Measurements from ENCODE around the gene LPAR1. TPM values are rescaled to one million over a fixed set of nuclear protein-coding genes. Genes with fewer than 3 reads are reported as not detected.
A peak's percentile ranks its signal among the peaks of the same experiment; 100 is the strongest.

LPAR1 gene
- total RNA-seq, 1 experiment from 2014 or later = 28.3 TPM

GRCh38 chr9:111034898-111035539, 3.3 kb downstream of the LPAR1 start:
- no peak for DNase-seq (ENCODE audit: low spot score)
- Histone ChIP-seq H3K27me3 (replicated peaks; ENCODE audit: insufficient read depth, low read depth, low read length, poor library complexity) (no peaks in the 10 kb centered on the region), H3K36me3 (ENCODE audit: insufficient read depth, low read length, poor library complexity, severe bottlenecking) (peaks cover 3% of the 10 kb centered on the region), H3K4me3 (ENCODE audit: low read depth, low read length, poor library complexity, severe bottlenecking) (no peak overlapping the region), H3K27ac (ENCODE audit: low read depth, low read length, poor library complexity, severe bottlenecking) (no peak overlapping the region), H3K9me3 (ENCODE audit: low read depth, low read length, poor library complexity, severe bottlenecking) (no peaks in the 10 kb centered on the region), H3K4me1 (ENCODE audit: insufficient read depth, low read length, poor library complexity, severe bottlenecking) (peaks cover 40% of the 10 kb centered on the region)
- CTCF ChIA-PET = interaction anchor here (1.1 kb wide), 1 partner anchor 35 kb away, joined by 3 read pairs; no protein-coding TSS in a partner anchor
- intact Hi-C loops (cut with micrococcal nuclease; ENCODE audit: unreplicated experiment) = loop anchor here (5.0 kb wide), 1 partner anchor 112 kb away; no protein-coding TSS in a partner anchor
- TF ChIP-seq EZH2 (IDR thresholded peaks at IDR 0.05; ENCODE audit: borderline replicate concordance, low read depth, low read length, poor library complexity, severe bottlenecking) (no peak), CTCF (conservative IDR thresholded peaks at IDR 0.05; ENCODE audit: low read depth, low read length) (no peak)
- POLR2A ChIA-PET (ENCODE audit: low non-redundant PET) = no interaction called here
- no TSS peak for BruUV-seq (replicated peaks)

- POLR2A ChIA-PET (ENCODE audit: low non-redundant PET) = no interaction called here
- H3K27ac ChIP-seq (ENCODE audit: low read depth, low read length, poor library complexity, severe bottlenecking) = no peak overlapping the region
- no TSS peak for BruUV-seq (replicated peaks)
Measured at GRCh38 chr9:111034170-111034897, 3.9 kb downstream of the LPAR1 start.

GRCh38 chr9:111030492-111030891, 7.8 kb downstream of the LPAR1 start:
- peak; percentile 63 for DNase-seq (ENCODE audit: low spot score)
- Histone ChIP-seq H3K4me3 (ENCODE audit: low read depth, low read length, poor library complexity, severe bottlenecking) (no peak overlapping the region), H3K4me1 (ENCODE audit: insufficient read depth, low read length, poor library complexity, severe bottlenecking) (peaks cover 54% of the 10 kb centered on the region), H3K27ac (ENCODE audit: low read depth, low read length, poor library complexity, severe bottlenecking) (no peak overlapping the region), H3K27me3 (replicated peaks; ENCODE audit: insufficient read depth, low read depth, low read length, poor library complexity) (no peaks in the 10 kb centered on the region), H3K36me3 (ENCODE audit: insufficient read depth, low read length, poor library complexity, severe bottlenecking) (peaks cover 4% of the 10 kb centered on the region), H3K9me3 (ENCODE audit: low read depth, low read length, poor library complexity, severe bottlenecking) (no peaks in the 10 kb centered on the region)
- ChIA-PET CTCF (no interaction called here), POLR2A (ENCODE audit: low non-redundant PET) (no interaction called here)
- intact Hi-C loops (cut with micrococcal nuclease; ENCODE audit: unreplicated experiment) = no loop called here
- no TSS peak for BruUV-seq (replicated peaks)
- TF ChIP-seq EZH2 (IDR thresholded peaks at IDR 0.05; ENCODE audit: borderline replicate concordance, low read depth, low read length, poor library complexity, severe bottlenecking) = no peak
- no peak for TF ChIP-seq CTCF (conservative IDR thresholded peaks at IDR 0.05; ENCODE audit: low read depth, low read length)

More at GRCh38 chr9:111034170-111034897, 3.9 kb downstream of the LPAR1 start:
- peaks cover 46% of the 10 kb centered on the region for H3K4me1 ChIP-seq (ENCODE audit: insufficient read depth, low read length, poor library complexity, severe bottlenecking)
- H3K27me3 ChIP-seq (replicated peaks; ENCODE audit: insufficient read depth, low read depth, low read length, poor library complexity) = no peaks in the 10 kb centered on the region
- H3K36me3 ChIP-seq (ENCODE audit: insufficient read depth, low read length, poor library complexity, severe bottlenecking) = peaks cover 4% of the 10 kb centered on the region
- H3K4me3 ChIP-seq (ENCODE audit: low read depth, low read length, poor library complexity, severe bottlenecking) = no peak overlapping the region
- TF ChIP-seq EZH2 (IDR thresholded peaks at IDR 0.05; ENCODE audit: borderline replicate concordance, low read depth, low read length, poor library complexity, severe bottlenecking) (no peak), CTCF (conservative IDR thresholded peaks at IDR 0.05; ENCODE audit: low read depth, low read length) (no peak)
- intact Hi-C loops (cut with micrococcal nuclease; ENCODE audit: unreplicated experiment) = no loop called here
- no peak for DNase-seq (ENCODE audit: low spot score)
- CTCF ChIA-PET = interaction anchor here (1.1 kb wide), 1 partner anchor 34 kb away, joined by 3 read pairs; no protein-coding TSS in a partner anchor
- no peaks in the 10 kb centered on the region for H3K9me3 ChIP-seq (ENCODE audit: low read depth, low read length, poor library complexity, severe bottlenecking)

Measured in A673 (cell line).